Left lung (tissue), 10 donors: ENCODE results near the gene GNA12. TPM values are rescaled to one million over a fixed set of nuclear protein-coding genes. Genes with fewer than 3 reads are reported as not detected.
A peak's percentile ranks its signal among the peaks of the same experiment; 100 is the strongest.

Experiments
- ATAC-seq: fragments of 200-7000 bp; cut with Tn5 transposase; one replicate; pipeline ENCODE4 v1.9.1; 2020; ENCODE audit warnings: moderate library complexity
- DNase-seq, 4 donors: peaks; one replicate each; pipeline ENCODE4 v3.0.0-alpha.2; 2013 to 2020
- H3K27ac ChIP-seq, 2 donors: fragments of 200-600 bp; sonication (generic) in 1 of 2; one replicate each; pipeline versions ENCODE4 v1.5.0 to v1.8.0; 2020 to 2021
- H3K27me3 ChIP-seq, 2 donors: fragments of 200-600 bp; sonication (generic) in 1 of 2; one replicate each; pipeline versions ENCODE4 v1.5.0 to v1.8.0; 2020 to 2021
- H3K36me3 ChIP-seq, 2 donors: fragments of 200-600 bp; sonication (generic) in 1 of 2; one replicate each; pipeline versions ENCODE4 v1.5.0 to v1.8.0; 2020 to 2021
- H3K4me1 ChIP-seq, 2 donors: fragments of 200-600 bp; one replicate each; pipeline ENCODE4 v1.8.0; 2021
- H3K4me3 ChIP-seq, 2 donors: fragments of 200-600 bp; sonication (generic) in 1 of 2; one replicate each; pipeline versions ENCODE4 v1.5.0 to v1.8.0; 2020 to 2021; ENCODE audit warnings: mild to moderate bottlenecking in 1 of 2
- H3K9me3 ChIP-seq, 2 donors: fragments of 200-600 bp; sonication (generic) in 1 of 2; one replicate each; pipeline versions ENCODE4 v1.5.0 to v1.8.0; 2020 to 2021
- CTCF ChIP-seq, 2 donors: fragments of 200-600 bp; sonication (generic) in 1 of 2; IDR thresholded peaks; one replicate each; pipeline versions ENCODE4 v1.5.0 to v1.8.0; 2021; ENCODE audit warnings: antibody characterized with exemption in 2 of 2
- intact Hi-C, 2 donors: fragments of 100-400 bp; cut with DNase I; formaldehyde crosslinking; loops; one replicate each; pipeline versions ENCODE4 v1.11.2 to v1.14.2; 2022
- polyA plus RNA-seq, 6 donors: library from polyadenylated mRNA; unstranded; fragments of 120-200 nt; gene quantifications; one replicate each; pipeline ENCODE4 v1.2.1, GENCODE V29; 2013; ENCODE audit not compliant: insufficient read length in 6 of 6
- total RNA-seq, 2 donors: library from RNA; stranded (reverse); fragmentation: NEBNext Ultra II Directional; extraction: Animal tissue kit (Norgen Biotek cat#: 25700); gene quantifications; one replicate each; pipeline ENCODE4 v1.2.1, GENCODE V29; 2021
- donor health status: DM: no; HTN: yes; CAD: no.
- donor health status: DM: no; HTN: no; CAD: no.

The GNA12 gene
- total and polyA plus RNA-seq, 8 donors, result 48.7 to 67.5 (median 55.1) TPM

GRCh38 chr7:2706685-2707126 lies 137.4 kb downstream of the GNA12 start:
- H3K9me3 ChIP-seq, result no peaks in the 10 kb centered on the region
- no peak for TF ChIP-seq CTCF (IDR thresholded peaks at IDR 0.05)

GRCh38 chr7:2705371-2706096 lies 138.6 kb downstream of the GNA12 start:
- no peak for ATAC-seq
- intact Hi-C loops, result no loop called here
- no peak for TF ChIP-seq CTCF (IDR thresholded peaks at IDR 0.05)

More at GRCh38 chr7:2706685-2707126, 137.4 kb downstream of the GNA12 start:
- Histone ChIP-seq H3K27me3 (peaks cover 0 to 15% of the 10 kb centered on the region in 2 donors), H3K36me3 (no peaks in the 10 kb centered on the region), H3K4me1 (peaks cover 0 to 20% of the 10 kb centered on the region in 2 donors), H3K4me3 (no peak overlapping the region), H3K27ac (no peak overlapping the region)
- intact Hi-C loops, result no loop called here
- DNase-seq, result no peak
- ATAC-seq, result no peak

GRCh38 chr7:2702594-2702957 lies 141.5 kb downstream of the GNA12 start:
- Histone ChIP-seq H3K9me3 (no peaks in the 10 kb centered on the region), H3K4me1 (no peaks in the 10 kb centered on the region), H3K27me3 (peaks cover 0 to 19% of the 10 kb centered on the region in 2 donors), H3K36me3 (no peaks in the 10 kb centered on the region), H3K4me3 (no peak overlapping the region), H3K27ac (no peak overlapping the region)
- no peak for ATAC-seq
- intact Hi-C loops, result no loop called here
- peak in 1 of 4 donors; percentile 73 for DNase-seq
- no peak for TF ChIP-seq CTCF (IDR thresholded peaks at IDR 0.05)

More at GRCh38 chr7:2705371-2706096, 138.6 kb downstream of the GNA12 start:
- Histone ChIP-seq H3K9me3 (no peaks in the 10 kb centered on the region), H3K27ac (no peak overlapping the region), H3K36me3 (no peaks in the 10 kb centered on the region), H3K4me3 (no peak overlapping the region), H3K27me3 (peaks cover 0 to 15% of the 10 kb centered on the region in 2 donors), H3K4me1 (peaks cover 0 to 9% of the 10 kb centered on the region in 2 donors)
- peak in 1 of 4 donors; percentile 57 for DNase-seq

GRCh38 chr7:2701832-2702593 lies 142.1 kb downstream of the GNA12 start:
- Histone ChIP-seq H3K27me3 (peaks cover 0 to 23% of the 10 kb centered on the region in 2 donors), H3K27ac (no peak overlapping the region), H3K36me3 (no peaks in the 10 kb centered on the region), H3K9me3 (no peaks in the 10 kb centered on the region), H3K4me1 (no peaks in the 10 kb centered on the region), H3K4me3 (no peak overlapping the region)
- intact Hi-C loops, result no loop called here
- DNase-seq, result no peak
- TF ChIP-seq CTCF (IDR thresholded peaks at IDR 0.05), result no peak
- ATAC-seq, result peak; percentile 32

- H3K4me3 ChIP-seq, result no peak overlapping the region
- H3K4me1 ChIP-seq, result no peaks in the 10 kb centered on the region
- intact Hi-C loops, result no loop called here
- no peaks in the 10 kb centered on the region for H3K9me3 ChIP-seq
- no peak overlapping the region for H3K27ac ChIP-seq
- DNase-seq (peak in 1 of 4 donors; percentile 76), ATAC-seq (no peak)
- H3K36me3 ChIP-seq, result no peaks in the 10 kb centered on the region
- peaks cover 0 to 26% of the 10 kb centered on the region in 2 donors for H3K27me3 ChIP-seq
- no peak for TF ChIP-seq CTCF (IDR thresholded peaks at IDR 0.05)
Measured at GRCh38 chr7:2701424-2701823, 142.7 kb downstream of the GNA12 start.
